ENCODE results near the gene ZNF664.

DNA sequence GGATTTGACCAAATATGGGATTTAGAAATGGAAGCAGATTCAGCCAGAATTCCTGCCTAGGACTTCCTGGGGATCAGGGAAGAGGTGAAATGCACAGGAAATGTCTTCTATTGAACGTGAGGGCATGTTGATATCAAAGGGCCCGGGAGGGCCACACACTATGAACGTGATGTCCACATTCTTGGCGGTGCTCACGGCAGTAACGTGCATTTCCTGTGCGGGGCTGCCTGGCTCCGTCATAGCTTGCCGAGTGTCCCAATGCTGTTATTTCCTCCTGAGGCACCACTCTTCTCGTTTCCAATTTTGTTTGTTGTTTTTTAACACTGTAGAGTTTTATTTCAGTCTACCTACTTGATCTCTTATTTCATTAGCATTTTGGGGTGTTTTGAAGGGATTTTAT, 67.3 kb downstream of the ZNF664 start:
- no peak for TF ChIP-seq EZH2phosphoT487 (IDR thresholded peaks at IDR 0.05; ENCODE audit: borderline replicate concordance, low read length)
- TF ChIP-seq, protein P1, sequence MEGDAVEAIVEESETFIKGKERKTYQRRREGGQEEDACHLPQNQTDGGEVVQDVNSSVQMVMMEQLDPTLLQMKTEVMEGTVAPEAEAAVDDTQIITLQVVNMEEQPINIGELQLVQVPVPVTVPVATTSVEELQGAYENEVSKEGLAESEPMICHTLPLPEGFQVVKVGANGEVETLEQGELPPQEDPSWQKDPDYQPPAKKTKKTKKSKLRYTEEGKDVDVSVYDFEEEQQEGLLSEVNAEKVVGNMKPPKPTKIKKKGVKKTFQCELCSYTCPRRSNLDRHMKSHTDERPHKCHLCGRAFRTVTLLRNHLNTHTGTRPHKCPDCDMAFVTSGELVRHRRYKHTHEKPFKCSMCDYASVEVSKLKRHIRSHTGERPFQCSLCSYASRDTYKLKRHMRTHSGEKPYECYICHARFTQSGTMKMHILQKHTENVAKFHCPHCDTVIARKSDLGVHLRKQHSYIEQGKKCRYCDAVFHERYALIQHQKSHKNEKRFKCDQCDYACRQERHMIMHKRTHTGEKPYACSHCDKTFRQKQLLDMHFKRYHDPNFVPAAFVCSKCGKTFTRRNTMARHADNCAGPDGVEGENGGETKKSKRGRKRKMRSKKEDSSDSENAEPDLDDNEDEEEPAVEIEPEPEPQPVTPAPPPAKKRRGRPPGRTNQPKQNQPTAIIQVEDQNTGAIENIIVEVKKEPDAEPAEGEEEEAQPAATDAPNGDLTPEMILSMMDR (IDR thresholded peaks at IDR 0.05; ENCODE audit: low read depth, low read length, poor library complexity, severe bottlenecking) = no peak

Data from DOHH2 (cell line).